K562 (cell line): ENCODE measurements around the gene NIPAL1.

Source experiments
- HNRNPH1 ChIP-seq: fragments of 200-400 bp; formaldehyde crosslinking; optimal IDR thresholded peaks from 2 replicates; pipeline ENCODE3; 2017; ENCODE audit warnings: low read depth, mild to moderate bottlenecking, low read length, moderate library complexity
- HNRNPLL ChIP-seq: fragments of 200-400 bp; formaldehyde crosslinking; IDR thresholded peaks from 2 replicates; pipeline ENCODE4 v1.6.1; 2017; ENCODE audit warnings: low read length, low read depth, mild to moderate bottlenecking; ENCODE audit not compliant: poor library complexity, severe bottlenecking
- NFRKB ChIP-seq: fragments of 450-650 bp; IDR thresholded peaks from 2 replicates; pipeline ENCODE4 v1.6.1; 2016; ENCODE audit warnings: low read depth
- SAFB ChIP-seq: fragments of 200-400 bp; formaldehyde crosslinking; IDR thresholded peaks from 2 replicates; pipeline ENCODE4 v1.6.1; 2017; ENCODE audit warnings: low read depth, low read length, borderline replicate concordance
- SIN3A ChIP-seq, 2 experiments: fragments of 150-350 bp in 1 of 2; IDR thresholded peaks; 2 replicates each; pipeline ENCODE4 v1.6.1; 2011 to 2016; ENCODE audit warnings: borderline replicate concordance in 2 of 2, low read depth in 2 of 2, low read length in 2 of 2, mild to moderate bottlenecking in 2 of 2, moderate library complexity in 2 of 2; ENCODE audit not compliant: control insufficient read depth in 1 of 2
- TAF1 ChIP-seq: IDR thresholded peaks from 2 replicates; pipeline ENCODE4 v1.6.1; 2011; ENCODE audit warnings: mild to moderate bottlenecking, low read length, moderate library complexity; ENCODE audit not compliant: insufficient read depth, control insufficient read depth, severe bottlenecking; ENCODE audit errors: extremely low read depth
- ZBTB8A ChIP-seq: fragments of 450-650 bp; IDR thresholded peaks from 2 replicates; pipeline ENCODE4 v1.6.1; 2018; ENCODE audit warnings: mild to moderate bottlenecking, moderate library complexity; ENCODE audit not compliant: partially characterized antibody
- ZNF3 ChIP-seq: fragments of 250-450 bp; sonication (Bioruptor Pico); IDR thresholded peaks from 2 replicates; pipeline ENCODE4 v1.5.0; 2021; ENCODE audit warnings: mild to moderate bottlenecking, moderate library complexity

- TF ChIP-seq TAF1, result no peak
- no peak for TF ChIP-seq HNRNPH1
- no peak for TF ChIP-seq ZBTB8A
- TF ChIP-seq SIN3A (IDR thresholded peaks at IDR 0.05; ENCODE audit: borderline replicate concordance in 2 of 2, control insufficient read depth in 1 of 2, low read depth in 2 of 2, low read length in 2 of 2), result no peak
- no peak for TF ChIP-seq HNRNPLL
- TF ChIP-seq ZNF3 (CRISPR knock-in tag), result no peak
- TF ChIP-seq NFRKB, result no peak
- TF ChIP-seq SAFB, result no peak
These were observed 52.5 kb downstream of the NIPAL1 start for GRCh38 chr4:48069026-48069425.
